ENCODE data around the gene HSPB6.

The HSPB6 gene

GRCh38 chr19:35731353-35731752, 25.5 kb downstream of the HSPB6 start:
- no peak overlapping the region for H3K27ac ChIP-seq (ENCODE audit: low read length)
- H4K20me1 ChIP-seq (ENCODE audit: insufficient read depth, low read length) = no peaks in the 10 kb centered on the region
- no peaks in the 10 kb centered on the region for H3K79me2 ChIP-seq (ENCODE audit: low read length)
- H3K36me3 ChIP-seq (replicated peaks; ENCODE audit: low read depth, low read length) = peaks cover 68% of the 10 kb centered on the region
- no peak overlapping the region for H3K9ac ChIP-seq (ENCODE audit: low read length)
- no peaks in the 10 kb centered on the region for H3K9me3 ChIP-seq (ENCODE audit: insufficient read depth, low read length)
- TF ChIP-seq CTCF (IDR thresholded peaks at IDR 0.05; ENCODE audit: low read depth, low read length) (no peak), EZH2phosphoT487 (IDR thresholded peaks at IDR 0.05; ENCODE audit: low read depth) (no peak)
- H3K4me2 ChIP-seq (ENCODE audit: low read length) = no peak overlapping the region
- no peaks in the 10 kb centered on the region for H3K27me3 ChIP-seq (ENCODE audit: low read depth, low read length)
- H3K4me1 ChIP-seq (ENCODE audit: low read length) = no peaks in the 10 kb centered on the region
- no peak overlapping the region for H3K4me3 ChIP-seq (ENCODE audit: low read length)
- H2AFZ ChIP-seq (ENCODE audit: low read depth, low read length) = no peak overlapping the region

GRCh38 chr19:35730326-35730725, 26.5 kb downstream of the HSPB6 start:
- Histone ChIP-seq H4K20me1 (ENCODE audit: insufficient read depth, low read length) (no peaks in the 10 kb centered on the region; the same call in 1 of the 2 replicates), H3K27ac (ENCODE audit: low read length) (no peak overlapping the region), H3K9me3 (ENCODE audit: insufficient read depth, low read length) (no peaks in the 10 kb centered on the region), H3K4me3 (ENCODE audit: low read length) (no peak overlapping the region), H2AFZ (ENCODE audit: low read depth, low read length) (no peak overlapping the region), H3K4me1 (ENCODE audit: low read length) (no peaks in the 10 kb centered on the region), H3K27me3 (ENCODE audit: low read depth, low read length) (no peaks in the 10 kb centered on the region), H3K9ac (ENCODE audit: low read length) (no peak overlapping the region), H3K79me2 (ENCODE audit: low read length) (no peaks in the 10 kb centered on the region), H3K36me3 (replicated peaks; ENCODE audit: low read depth, low read length) (peaks cover 75% of the 10 kb centered on the region), H3K4me2 (ENCODE audit: low read length) (no peak overlapping the region)
- no peak for TF ChIP-seq EZH2phosphoT487 (IDR thresholded peaks at IDR 0.05; ENCODE audit: low read depth)
- no peak for TF ChIP-seq CTCF (IDR thresholded peaks at IDR 0.05; ENCODE audit: low read depth, low read length)

- Histone ChIP-seq H3K4me1 (ENCODE audit: low read length) (no peaks in the 10 kb centered on the region), H3K27ac (ENCODE audit: low read length) (no peak overlapping the region), H3K27me3 (ENCODE audit: low read depth, low read length) (no peaks in the 10 kb centered on the region), H3K79me2 (ENCODE audit: low read length) (no peaks in the 10 kb centered on the region), H3K9me3 (ENCODE audit: insufficient read depth, low read length) (no peaks in the 10 kb centered on the region), H4K20me1 (ENCODE audit: insufficient read depth, low read length) (no peaks in the 10 kb centered on the region; the same call in 1 of the 2 replicates), H2AFZ (ENCODE audit: low read depth, low read length) (no peak overlapping the region), H3K9ac (ENCODE audit: low read length) (no peak overlapping the region), H3K36me3 (replicated peaks; ENCODE audit: low read depth, low read length) (peaks cover 76% of the 10 kb centered on the region), H3K4me3 (ENCODE audit: low read length) (no peak overlapping the region), H3K4me2 (ENCODE audit: low read length) (no peak overlapping the region)
- TF ChIP-seq EZH2phosphoT487 (IDR thresholded peaks at IDR 0.05; ENCODE audit: low read depth) (no peak), CTCF (IDR thresholded peaks at IDR 0.05; ENCODE audit: low read depth, low read length) (no peak)
Measured at GRCh38 chr19:35729763-35730162, 27.1 kb downstream of the HSPB6 start.

- Histone ChIP-seq H3K79me2 (ENCODE audit: low read length) (no peaks in the 10 kb centered on the region), H3K27ac (ENCODE audit: low read length) (no peak overlapping the region), H3K4me3 (ENCODE audit: low read length) (no peak overlapping the region), H2AFZ (ENCODE audit: low read depth, low read length) (no peak overlapping the region), H4K20me1 (ENCODE audit: insufficient read depth, low read length) (no peaks in the 10 kb centered on the region; the same call in 1 of the 2 replicates), H3K9me3 (ENCODE audit: insufficient read depth, low read length) (no peaks in the 10 kb centered on the region), H3K27me3 (ENCODE audit: low read depth, low read length) (no peaks in the 10 kb centered on the region), H3K4me2 (ENCODE audit: low read length) (no peak overlapping the region), H3K9ac (ENCODE audit: low read length) (no peak overlapping the region), H3K4me1 (ENCODE audit: low read length) (no peaks in the 10 kb centered on the region), H3K36me3 (replicated peaks; ENCODE audit: low read depth, low read length) (peaks cover 78% of the 10 kb centered on the region)
- TF ChIP-seq CTCF (IDR thresholded peaks at IDR 0.05; ENCODE audit: low read depth, low read length) (no peak), EZH2phosphoT487 (IDR thresholded peaks at IDR 0.05; ENCODE audit: low read depth) (no peak)
Measured at GRCh38 chr19:35729021-35729420, 27.8 kb downstream of the HSPB6 start.
